ENCODE measurements around the gene POM121L2. TPM values are rescaled to one million over a fixed set of nuclear protein-coding genes. Genes with fewer than 3 reads are reported as not detected.
"Not testable (repeated sequence)": the region's sequence is repeated elsewhere in the genome, so short reads cannot be mapped to it uniquely, and the experiment has no call there.

POM121L2 gene
- total RNA-seq, 1 donor from 2014 or later = not detected

- peaks cover 21% of the 10 kb centered on the region for H3K36me3 Mint-ChIP-seq (ENCODE audit: low read depth)
- H3K4me3 Mint-ChIP-seq = no peak overlapping the region
- no peak for DNase-seq
- peaks cover 87% of the 10 kb centered on the region for H3K27me3 Mint-ChIP-seq
- H3K9me3 Mint-ChIP-seq = peaks cover 64% of the 10 kb centered on the region
- H3K27ac Mint-ChIP-seq = no peak overlapping the region
- peaks cover 6% of the 10 kb centered on the region for H3K4me1 Mint-ChIP-seq
- intact Hi-C loops (cut with micrococcal nuclease) = loop anchor here (10.0 kb wide), 1 partner anchor 1527 kb away; no protein-coding TSS in a partner anchor
Measured at GRCh38 chr6:27287751-27288135, 24.3 kb downstream of the POM121L2 start.

GRCh38 chr6:27286141-27286540 is 25.9 kb downstream of the POM121L2 start:
- no peak overlapping the region for H3K4me3 Mint-ChIP-seq
- intact Hi-C loops (cut with micrococcal nuclease) = loop anchor here (10.0 kb wide), 1 partner anchor 1529 kb away; no protein-coding TSS in a partner anchor
- no peak for DNase-seq
- H3K27me3 Mint-ChIP-seq = peaks cover 83% of the 10 kb centered on the region
- H3K27ac Mint-ChIP-seq = no peak overlapping the region
- H3K9me3 Mint-ChIP-seq = peaks cover 66% of the 10 kb centered on the region
- peaks cover 6% of the 10 kb centered on the region for H3K4me1 Mint-ChIP-seq
- H3K36me3 Mint-ChIP-seq (ENCODE audit: low read depth) = peaks cover 18% of the 10 kb centered on the region

GRCh38 chr6:27283279-27283678 is 28.8 kb downstream of the POM121L2 start:
- Mint-ChIP-seq H3K27ac (peak overlapping the region; percentile 59), H3K4me3 (no peak overlapping the region), H3K27me3 (peaks cover 74% of the 10 kb centered on the region), H3K4me1 (peaks cover 11% of the 10 kb centered on the region), H3K36me3 (ENCODE audit: low read depth) (peaks cover 17% of the 10 kb centered on the region), H3K9me3 (peaks cover 61% of the 10 kb centered on the region)
- intact Hi-C loops (cut with micrococcal nuclease) = loop anchor here (5.0 to 10.0 kb wide), 3 partner anchors 46 to 1532 kb away; no protein-coding TSS in a partner anchor
- DNase-seq = peak; percentile 60

GRCh38 chr6:27281569-27281968 is 30.5 kb downstream of the POM121L2 start:
- H3K9me3 Mint-ChIP-seq = peaks cover 56% of the 10 kb centered on the region
- intact Hi-C loops (cut with micrococcal nuclease) = loop anchor here (5.0 to 10.0 kb wide), 3 partner anchors 44 to 1533 kb away; no protein-coding TSS in a partner anchor
- peaks cover 11% of the 10 kb centered on the region for H3K4me1 Mint-ChIP-seq
- no peak overlapping the region for H3K4me3 Mint-ChIP-seq
- no peak for DNase-seq
- H3K27me3 Mint-ChIP-seq = peaks cover 68% of the 10 kb centered on the region
- peaks cover 15% of the 10 kb centered on the region for H3K36me3 Mint-ChIP-seq (ENCODE audit: low read depth)
- H3K27ac Mint-ChIP-seq = no peak overlapping the region

- H3K4me3 Mint-ChIP-seq = no peak overlapping the region
- no peak overlapping the region for H3K27ac Mint-ChIP-seq
- peaks cover 66% of the 10 kb centered on the region for H3K27me3 Mint-ChIP-seq
- peaks cover 51% of the 10 kb centered on the region for H3K9me3 Mint-ChIP-seq
- no peak for DNase-seq
- peaks cover 13% of the 10 kb centered on the region for H3K36me3 Mint-ChIP-seq (ENCODE audit: low read depth)
- peaks cover 11% of the 10 kb centered on the region for H3K4me1 Mint-ChIP-seq
- intact Hi-C loops (cut with micrococcal nuclease) = loop anchor here (5.0 to 10.0 kb wide), 3 partner anchors 44 to 1534 kb away; no protein-coding TSS in a partner anchor
Measured at GRCh38 chr6:27281105-27281539, 31.0 kb downstream of the POM121L2 start.

GRCh38 chr6:27280540-27281000 is 31.5 kb downstream of the POM121L2 start:
- H3K27me3 Mint-ChIP-seq = peaks cover 65% of the 10 kb centered on the region
- peaks cover 9% of the 10 kb centered on the region for H3K36me3 Mint-ChIP-seq (ENCODE audit: low read depth)
- intact Hi-C loops (cut with micrococcal nuclease) = loop anchor here (5.0 to 10.0 kb wide), 3 partner anchors 43 to 1534 kb away; no protein-coding TSS in a partner anchor
- no peak overlapping the region for H3K27ac Mint-ChIP-seq
- peaks cover 46% of the 10 kb centered on the region for H3K9me3 Mint-ChIP-seq
- DNase-seq = no peak
- H3K4me1 Mint-ChIP-seq = peaks cover 11% of the 10 kb centered on the region
- no peak overlapping the region for H3K4me3 Mint-ChIP-seq

GRCh38 chr6:27280064-27280539 is 32.0 kb downstream of the POM121L2 start:
- DNase-seq = peak; percentile 69
- H3K27me3 Mint-ChIP-seq = peaks cover 61% of the 10 kb centered on the region
- H3K36me3 Mint-ChIP-seq (ENCODE audit: low read depth) = peaks cover 9% of the 10 kb centered on the region
- intact Hi-C loops (cut with micrococcal nuclease) = loop anchor here (5.0 to 10.0 kb wide), 3 partner anchors 43 to 1535 kb away; no protein-coding TSS in a partner anchor
- H3K4me3 Mint-ChIP-seq = peak overlapping the region; percentile 57
- H3K9me3 Mint-ChIP-seq = peaks cover 41% of the 10 kb centered on the region
- peaks cover 11% of the 10 kb centered on the region for H3K4me1 Mint-ChIP-seq
- no peak overlapping the region for H3K27ac Mint-ChIP-seq

GRCh38 chr6:27279513-27280063 is 32.5 kb downstream of the POM121L2 start:
- Mint-ChIP-seq H3K4me3 (peak overlapping the region; percentile 63), H3K27ac (no peak overlapping the region), H3K27me3 (peaks cover 58% of the 10 kb centered on the region), H3K36me3 (ENCODE audit: low read depth) (peaks cover 6% of the 10 kb centered on the region), H3K4me1 (peaks cover 11% of the 10 kb centered on the region), H3K9me3 (peaks cover 37% of the 10 kb centered on the region)
- no peak for DNase-seq
- intact Hi-C loops (cut with micrococcal nuclease) = loop anchor here (5.0 to 10.0 kb wide), 3 partner anchors 42 to 1535 kb away; no protein-coding TSS in a partner anchor

- DNase-seq = no peak
- Mint-ChIP-seq H3K4me3 (no peak overlapping the region), H3K9me3 (peaks cover 11% of the 10 kb centered on the region), H3K27me3 (peaks cover 39% of the 10 kb centered on the region), H3K4me1 (peaks cover 5% of the 10 kb centered on the region), H3K36me3 (ENCODE audit: low read depth) (peaks cover 3% of the 10 kb centered on the region), H3K27ac (no peak overlapping the region)
- intact Hi-C loops (cut with micrococcal nuclease) = no loop called here
Measured at GRCh38 chr6:27275025-27275956, 36.8 kb downstream of the POM121L2 start.

GRCh38 chr6:27273783-27274182 is 38.3 kb downstream of the POM121L2 start:
- no peak for DNase-seq
- Mint-ChIP-seq H3K27me3 (peaks cover 36% of the 10 kb centered on the region), H3K4me3 (no peak overlapping the region), H3K27ac (no peak overlapping the region), H3K9me3 (peaks cover 5% of the 10 kb centered on the region), H3K36me3 (ENCODE audit: low read depth) (no peaks in the 10 kb centered on the region), H3K4me1 (no peaks in the 10 kb centered on the region)
- intact Hi-C loops (cut with micrococcal nuclease) = no loop called here

GRCh38 chr6:27268803-27269202 is 43.3 kb downstream of the POM121L2 start:
- Mint-ChIP-seq H3K4me3 (no peak overlapping the region), H3K36me3 (ENCODE audit: low read depth) (no peaks in the 10 kb centered on the region), H3K9me3 (peaks cover 3% of the 10 kb centered on the region), H3K27ac (no peak overlapping the region), H3K4me1 (peaks cover 2% of the 10 kb centered on the region), H3K27me3 (peaks cover 31% of the 10 kb centered on the region)
- DNase-seq = no peak
- intact Hi-C loops (cut with micrococcal nuclease) = no loop called here

GRCh38 chr6:27267857-27268434 is 44.1 kb downstream of the POM121L2 start:
- Mint-ChIP-seq H3K9me3 (peaks cover 3% of the 10 kb centered on the region), H3K4me3 (no peak overlapping the region), H3K27ac (no peak overlapping the region), H3K4me1 (peaks cover 2% of the 10 kb centered on the region), H3K27me3 (peaks cover 30% of the 10 kb centered on the region), H3K36me3 (ENCODE audit: low read depth) (no peaks in the 10 kb centered on the region)
- DNase-seq = no peak
- intact Hi-C loops (cut with micrococcal nuclease) = no loop called here

- DNase-seq; H3K36me3 Mint-ChIP-seq (ENCODE audit: low read depth); H3K4me1 Mint-ChIP-seq; H3K9me3 Mint-ChIP-seq; intact Hi-C loops (cut with micrococcal nuclease); H3K27ac Mint-ChIP-seq; H3K4me3 Mint-ChIP-seq: not testable (repeated sequence)
- peaks cover 32% of the 10 kb centered on the region for H3K27me3 Mint-ChIP-seq
Measured at GRCh38 chr6:27267003-27267402, 45.1 kb downstream of the POM121L2 start.

All from activated CD4-positive, alpha-beta T cell treated with anti-CD3 and anti-CD28 coated beads, Interleukin-2, amount 10 ng/mL, durations not matched to agents 24 days and 14 days (primary cell).